ENCODE data around the gene PDCD2L. TPM values are rescaled to one million over a fixed set of nuclear protein-coding genes. Genes with fewer than 3 reads are reported as not detected.
"Not testable (repeated sequence)": the region's sequence is repeated elsewhere in the genome, so short reads cannot be mapped to it uniquely, and the experiment has no call there.

Gene PDCD2L
- total and polyA plus RNA-seq, 2 of the 8 experiments (the other 6 are each of a cell fraction or from before 2014, with no cell fraction given), result 51.5 to 78.1 TPM

GRCh38 chr19:34369166-34369565 lies 35.0 kb upstream of the PDCD2L start:
- not testable (repeated sequence) for H3K23me2 ChIP-seq (ENCODE audit: low read depth, low read length); H4K91ac ChIP-seq (replicated peaks; ENCODE audit: insufficient read length, low read length); H3K18ac ChIP-seq (ENCODE audit: extremely low read depth, low read length); H2AK5ac ChIP-seq (ENCODE audit: low read depth, low read length); H3K14ac ChIP-seq (ENCODE audit: insufficient read length); H3K4me3 ChIP-seq (ENCODE audit: extremely low read depth in 1 of 4, insufficient read depth in 2 of 4, low read depth in 3 of 4, low read length in 4 of 4); H3K27me3 ChIP-seq (replicated peaks in 1 of 4; ENCODE audit: control insufficient read depth in 3 of 4, extremely low read depth in 1 of 4, insufficient read depth in 3 of 4, low read length in 3 of 4); H2BK15ac ChIP-seq (ENCODE audit: low read length); FAIRE-seq; H3K9me3 ChIP-seq (ENCODE audit: insufficient read depth in 2 of 2, low read depth in 1 of 2, low read length in 1 of 2); H4K8ac ChIP-seq (ENCODE audit: extremely low read depth, insufficient read depth, low read length); DNase-seq (ENCODE audit: low read depth in 1 of 2, low spot score in 2 of 2); H3K23ac ChIP-seq (ENCODE audit: insufficient read length); H3K4me2 ChIP-seq (ENCODE audit: insufficient read depth in 1 of 2, low read depth in 2 of 2, low read length in 2 of 2); H3K27ac ChIP-seq (ENCODE audit: low read depth, low read length); H2BK5ac ChIP-seq (ENCODE audit: low read depth, low read length); H3K4ac ChIP-seq (replicated peaks; ENCODE audit: insufficient read length, low read depth, low read length); H2AFZ ChIP-seq (ENCODE audit: low read length); H4K5ac ChIP-seq (ENCODE audit: insufficient read length, low read depth, low read length); H2BK12ac ChIP-seq (ENCODE audit: low read depth, low read length); H2BK120ac ChIP-seq (replicated peaks; ENCODE audit: low read depth, low read length); H3K9ac ChIP-seq (replicated peaks in 1 of 4; ENCODE audit: extremely low read depth in 1 of 4, low read depth in 3 of 4, low read length in 3 of 4); H3K56ac ChIP-seq (replicated peaks; ENCODE audit: insufficient read length, low read depth, low read length); H2BK20ac ChIP-seq (ENCODE audit: low read length)
- Histone ChIP-seq H3K79me2 (ENCODE audit: control insufficient read depth in 1 of 2, insufficient read depth in 2 of 2, low read length in 2 of 2) (peaks cover 2 to 29% of the 10 kb centered on the region in 2 experiments; a peak in 3 of 4 replicates), H3K36me3 (ENCODE audit: control insufficient read depth in 2 of 4, insufficient read depth in 4 of 4, low read length in 3 of 4) (peaks cover 26 to 40% (median 33%) of the 10 kb centered on the region in 4 experiments), H3K4me1 (replicated peaks in 1 of 4; ENCODE audit: control insufficient read depth in 3 of 4, insufficient read depth in 4 of 4, low read length in 3 of 4) (peaks cover 0 to 12% (median 5%) of the 10 kb centered on the region in 4 experiments; a peak in 5 of 7 replicates), H3K79me1 (ENCODE audit: low read depth, low read length) (peaks cover 24% of the 10 kb centered on the region), H4K20me1 (replicated peaks in 1 of 2; ENCODE audit: control insufficient read depth in 1 of 2, insufficient read depth in 2 of 2, low read length in 2 of 2) (peaks cover 9 to 27% of the 10 kb centered on the region in 2 experiments)
- ChIA-PET CTCF (ENCODE audit: partially characterized antibody) (interaction anchor here (0.9 to 1.3 kb wide), 2 partner anchors 10 to 22 kb away, joined by 3 to 5 read pairs; no protein-coding TSS in a partner anchor), POLR2A (ENCODE audit: partially characterized antibody) (interaction anchor here (0.9 to 3.1 kb wide), 6 partner anchors 9 to 26 kb away, joined by 3 to 18 read pairs (median 5); no protein-coding TSS in a partner anchor)
- 95% methylated on average over 10 of the region's 10 CpGs; no CpG with 5 or more reads in 1 of the 2 experiments for WGBS, 2 experiments (ENCODE audit: extremely low coverage in 1 of 2, insufficient coverage in 1 of 2, insufficient read length in 1 of 2, insufficient replicate concordance in 2 of 2, low coverage in 1 of 2, low lambda C conversion rate in 2 of 2, missing lambda C conversion rate in 1 of 2)
